Naive B cell (primary cell): Measurements from ENCODE around the gene FBXO33. TPM values are rescaled to one million over a fixed set of nuclear protein-coding genes. Genes with fewer than 3 reads are reported as not detected.

ENCODE experiments used
- ATAC-seq, 2 donors: fragments of 150-1000 bp; cut with Tn5 transposase; 2 replicates each; pipeline ENCODE4 v1.10.0; 2021; ENCODE audit warnings: low read depth in 2 of 2, mild to moderate bottlenecking in 2 of 2, moderate library complexity in 2 of 2
- DNase-seq: peaks from one replicate; pipeline ENCODE4 v3.0.0; 2022
- H3K27ac Mint-ChIP-seq, 6 donors: one replicate each; pipeline ENCODE4 v1.8.0; 2020 to 2022; ENCODE audit warnings: mild to moderate bottlenecking in 6 of 6, mixed read lengths in 6 of 6, moderate library complexity in 5 of 6, inconsistent platforms in 2 of 6
- H3K27me3 Mint-ChIP-seq, 3 donors: one replicate each; pipeline ENCODE4 v1.8.0; 2021 to 2022; ENCODE audit warnings: mixed read lengths in 3 of 3, mild to moderate bottlenecking in 1 of 3
- H3K36me3 Mint-ChIP-seq, 2 donors: one replicate each; pipeline ENCODE4 v1.8.0; 2020 to 2022; ENCODE audit warnings: mixed read lengths in 2 of 2, inconsistent platforms in 1 of 2, mild to moderate bottlenecking in 1 of 2
- H3K4me1 Mint-ChIP-seq, 3 donors: one replicate each; pipeline ENCODE4 v1.8.0; 2020 to 2022; ENCODE audit warnings: mixed read lengths in 3 of 3, inconsistent platforms in 1 of 3, mild to moderate bottlenecking in 1 of 3, moderate library complexity in 1 of 3
- H3K4me3 Mint-ChIP-seq, 8 donors: one replicate each; pipeline ENCODE4 v1.8.0; 2020 to 2022; ENCODE audit warnings: mild to moderate bottlenecking in 8 of 8, mixed read lengths in 8 of 8, moderate library complexity in 8 of 8, inconsistent platforms in 2 of 8
- H3K9me3 Mint-ChIP-seq, 7 donors: one replicate each; pipeline ENCODE4 v1.8.0; 2020 to 2022; ENCODE audit warnings: mixed read lengths in 7 of 7, mild to moderate bottlenecking in 5 of 7, inconsistent platforms in 2 of 7, moderate library complexity in 1 of 7
- polyA plus RNA-seq, 6 donors: library from polyadenylated mRNA; unstranded; fragments of 300-500 nt; fragmentation: Illumina TruSeq; gene quantifications; one replicate each; pipeline ENCODE4 v1.2.3, GENCODE V29; 2021; ENCODE audit warnings: low read depth in 6 of 6

The FBXO33 gene
- polyA plus RNA-seq, 6 donors from 2014 or later, result 13.2 to 21.3 (median 19.6) TPM

DNA sequence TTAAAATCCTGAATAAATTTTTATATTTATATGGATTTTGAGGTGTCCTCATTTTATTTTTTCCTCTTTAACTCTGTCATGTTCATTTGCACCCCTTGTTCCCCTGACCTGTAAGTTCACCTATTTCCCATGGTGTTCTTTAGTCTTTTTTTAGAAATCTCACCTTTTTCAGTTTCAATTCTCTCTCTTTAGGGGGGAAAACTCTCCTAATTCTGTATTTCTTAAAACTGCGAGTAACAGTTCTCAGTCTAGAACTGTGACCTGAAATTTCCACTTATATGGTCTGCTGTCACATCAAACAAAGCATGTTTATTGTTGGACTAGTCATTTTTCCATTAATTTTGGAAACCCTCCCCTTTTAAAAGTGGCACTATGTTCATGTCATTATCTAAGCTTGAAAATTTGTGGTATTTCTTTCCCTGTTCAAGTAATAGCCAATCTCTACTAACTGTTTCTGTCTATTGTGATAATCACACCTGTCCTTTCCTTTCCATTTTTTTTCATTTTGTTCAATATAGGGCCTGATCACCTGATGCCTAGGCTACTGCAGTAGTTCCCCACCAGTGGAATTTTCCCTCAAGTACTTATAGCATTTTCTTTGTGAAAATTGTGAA lies 14.0 kb upstream of the FBXO33 start:
- ATAC-seq (no peak), DNase-seq (no peak)
- no peaks in the 10 kb centered on the region for H3K4me1 Mint-ChIP-seq
- peaks cover 6 to 9% (median 8%) of the 10 kb centered on the region in 3 donors for H3K27me3 Mint-ChIP-seq
- no peak overlapping the region for H3K4me3 Mint-ChIP-seq
- no peak overlapping the region for H3K27ac Mint-ChIP-seq
- peaks cover 4 to 6% of the 10 kb centered on the region in 2 donors for H3K36me3 Mint-ChIP-seq
- peaks cover 0 to 4% (median 0%) of the 10 kb centered on the region in 7 donors for H3K9me3 Mint-ChIP-seq

DNA sequence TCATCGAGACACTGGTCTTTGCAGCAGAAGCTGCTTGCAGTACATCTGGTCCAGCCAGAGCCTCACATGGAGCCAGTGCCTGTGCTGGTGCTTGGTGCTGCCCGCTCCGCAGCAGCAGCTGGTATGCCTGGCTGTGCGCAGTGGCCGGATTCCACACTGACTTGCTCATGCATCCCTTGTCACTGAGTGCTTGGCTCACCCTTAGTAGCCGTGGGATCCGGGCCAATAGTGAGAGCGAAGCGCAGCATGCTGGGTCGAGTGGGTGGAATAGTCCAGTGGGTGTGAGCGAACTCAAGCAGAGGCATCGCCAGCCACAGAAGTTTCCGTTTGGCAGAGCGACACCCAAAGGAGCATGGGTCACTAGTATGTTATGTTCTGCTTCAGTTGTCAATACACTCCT lies 10.1 kb upstream of the FBXO33 start:
- no peaks in the 10 kb centered on the region for H3K4me1 Mint-ChIP-seq
- no peak overlapping the region for H3K4me3 Mint-ChIP-seq
- H3K27ac Mint-ChIP-seq, result no peak overlapping the region
- DNase-seq (no peak), ATAC-seq (no peak)
- H3K36me3 Mint-ChIP-seq, result peaks cover 4 to 6% of the 10 kb centered on the region in 2 donors
- peaks cover 5 to 6% (median 6%) of the 10 kb centered on the region in 3 donors for H3K27me3 Mint-ChIP-seq
- peaks cover 0 to 4% (median 0%) of the 10 kb centered on the region in 7 donors for H3K9me3 Mint-ChIP-seq

DNA sequence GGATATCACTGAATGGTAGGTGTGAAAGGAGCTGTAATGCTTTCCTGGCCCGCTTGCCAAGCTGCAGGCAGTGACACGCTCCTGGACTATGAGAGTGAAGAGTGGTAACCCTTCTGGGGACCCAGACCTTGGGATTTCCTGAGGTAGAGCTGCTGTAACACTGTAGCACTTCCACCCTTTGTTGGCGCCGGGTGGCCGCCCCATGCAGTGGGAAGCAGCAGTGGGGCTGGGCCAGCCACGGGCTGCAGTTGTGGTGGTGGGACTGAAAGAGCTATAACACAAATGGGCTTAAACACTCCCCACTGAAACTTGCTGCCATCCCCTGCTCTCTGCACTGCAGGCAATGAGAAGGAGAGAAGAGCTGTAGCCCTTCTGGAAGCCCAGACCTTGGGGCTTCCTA lies 9.6 kb upstream of the FBXO33 start:
- Mint-ChIP-seq H3K27ac (no peak overlapping the region), H3K9me3 (peaks cover 0 to 4% (median 0%) of the 10 kb centered on the region in 7 donors), H3K27me3 (peaks cover 0 to 4% (median 1%) of the 10 kb centered on the region in 3 donors), H3K4me3 (no peak overlapping the region), H3K36me3 (peaks cover 4 to 6% of the 10 kb centered on the region in 2 donors), H3K4me1 (no peaks in the 10 kb centered on the region)
- ATAC-seq, result no peak
- no peak for DNase-seq

DNA sequence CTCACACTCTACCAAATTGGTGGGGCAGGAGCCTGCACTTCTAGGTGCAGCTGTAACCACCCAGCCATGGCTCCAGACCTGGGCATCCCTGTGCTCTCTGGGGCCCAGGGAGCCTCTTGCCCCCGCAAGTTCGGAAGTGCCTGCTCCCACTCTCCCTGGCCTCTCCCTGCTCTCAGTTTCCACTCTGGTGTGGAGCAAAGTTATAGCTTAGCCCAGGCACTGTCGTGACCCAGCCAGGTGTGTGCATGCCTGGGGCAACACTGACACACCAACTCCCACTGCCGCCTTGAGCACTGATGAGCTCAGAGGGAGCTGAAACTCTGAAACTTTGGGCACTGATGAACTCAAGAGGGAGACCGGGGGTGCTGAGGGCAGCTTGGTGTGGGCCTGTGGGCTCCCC lies 8.7 kb upstream of the FBXO33 start:
- Mint-ChIP-seq H3K27me3 (peaks cover 0 to 4% (median 0%) of the 10 kb centered on the region in 3 donors), H3K9me3 (peaks cover 0 to 4% (median 0%) of the 10 kb centered on the region in 7 donors), H3K36me3 (peaks cover 4 to 6% of the 10 kb centered on the region in 2 donors), H3K4me3 (no peak overlapping the region), H3K4me1 (no peaks in the 10 kb centered on the region), H3K27ac (peak overlapping the region in 1 of 6 donors; percentile 47)
- ATAC-seq (no peak), DNase-seq (no peak)

DNA sequence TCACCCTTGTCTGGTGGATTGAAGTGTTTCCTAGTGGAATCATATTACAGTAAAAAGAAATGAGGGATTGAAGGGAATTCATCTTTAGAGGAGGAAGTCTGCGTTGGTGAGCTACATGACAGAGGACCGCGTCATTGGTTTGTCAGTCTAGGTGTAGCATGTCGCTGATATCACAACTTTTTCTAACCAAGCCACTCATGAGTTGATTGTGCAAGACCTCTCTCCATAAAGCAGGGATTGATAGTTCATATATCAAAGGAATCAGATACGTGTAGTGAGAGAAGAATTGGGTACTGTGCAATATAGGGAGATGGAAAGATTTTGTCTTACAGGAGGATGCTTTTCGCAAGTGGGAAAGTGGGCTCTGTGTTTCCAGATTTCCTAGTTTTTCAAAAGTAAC lies 3.0 kb upstream of the FBXO33 start:
- Mint-ChIP-seq H3K4me3 (peak overlapping the region in 1 of 8 donors; percentile 12), H3K27me3 (no peaks in the 10 kb centered on the region), H3K27ac (peak overlapping the region in 2 of 6 donors; percentile 57 to 79)

DNA sequence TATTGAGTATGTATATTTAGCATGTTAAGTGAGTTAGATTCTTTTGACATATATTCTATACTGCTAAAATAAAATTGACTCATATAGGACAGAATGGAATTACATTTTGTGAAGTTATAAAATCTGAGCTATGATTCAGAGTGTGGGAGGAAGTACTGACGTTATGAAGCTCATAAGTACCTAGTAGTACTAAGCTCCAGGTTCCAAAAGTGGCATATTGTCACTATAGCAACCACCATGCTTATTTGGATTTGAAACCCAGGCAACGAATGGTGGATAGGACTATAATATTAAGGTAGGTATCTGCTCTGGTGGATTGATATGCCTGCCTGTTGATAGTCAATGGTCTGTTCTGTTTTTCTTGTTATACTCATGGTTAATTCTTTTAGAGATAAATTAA lies 2.2 kb upstream of the FBXO33 start:
- Mint-ChIP-seq H3K36me3 (no peaks in the 10 kb centered on the region), H3K4me1 (peaks cover 21 to 29% (median 25%) of the 10 kb centered on the region in 3 donors), H3K27me3 (no peaks in the 10 kb centered on the region), H3K9me3 (no peaks in the 10 kb centered on the region), H3K4me3 (no peak overlapping the region), H3K27ac (no peak overlapping the region)
- DNase-seq, result no peak
- no peak for ATAC-seq

More for the DNA sequence above, 3.0 kb upstream of the FBXO33 start:
- no peak for ATAC-seq
- Mint-ChIP-seq H3K9me3 (no peaks in the 10 kb centered on the region), H3K36me3 (no peaks in the 10 kb centered on the region), H3K4me1 (peaks cover 15 to 21% (median 17%) of the 10 kb centered on the region in 3 donors)
- no peak for DNase-seq

DNA sequence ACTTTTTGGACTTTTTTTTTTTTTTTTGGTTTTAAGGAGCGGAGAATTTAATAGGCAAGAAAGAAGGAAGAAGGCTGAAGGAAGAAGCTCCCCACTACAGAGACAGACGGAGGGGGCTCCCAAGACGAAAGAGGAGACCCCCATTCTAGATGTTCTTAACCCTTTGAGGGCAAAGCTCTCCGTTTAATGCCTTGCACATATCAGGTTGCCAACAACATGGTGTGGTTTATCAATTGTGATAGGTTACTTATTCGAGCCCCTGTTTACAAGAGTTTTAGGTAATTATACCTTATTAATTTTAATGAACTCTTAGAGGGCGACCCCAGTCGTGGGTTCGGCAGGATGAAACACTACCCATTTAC lies 1.2 kb upstream of the FBXO33 start:
- DNase-seq (no peak), ATAC-seq (no peak)
- H3K4me3 Mint-ChIP-seq, result peak overlapping the region; percentile 90 to 100 (median 99)
- peaks cover 26 to 39% (median 35%) of the 10 kb centered on the region in 3 donors for H3K4me1 Mint-ChIP-seq
- no peaks in the 10 kb centered on the region for H3K9me3 Mint-ChIP-seq
- H3K27ac Mint-ChIP-seq, result peak overlapping the region; percentile 94 to 100 (median 98)
- no peaks in the 10 kb centered on the region for H3K36me3 Mint-ChIP-seq
- no peaks in the 10 kb centered on the region for H3K27me3 Mint-ChIP-seq

DNA sequence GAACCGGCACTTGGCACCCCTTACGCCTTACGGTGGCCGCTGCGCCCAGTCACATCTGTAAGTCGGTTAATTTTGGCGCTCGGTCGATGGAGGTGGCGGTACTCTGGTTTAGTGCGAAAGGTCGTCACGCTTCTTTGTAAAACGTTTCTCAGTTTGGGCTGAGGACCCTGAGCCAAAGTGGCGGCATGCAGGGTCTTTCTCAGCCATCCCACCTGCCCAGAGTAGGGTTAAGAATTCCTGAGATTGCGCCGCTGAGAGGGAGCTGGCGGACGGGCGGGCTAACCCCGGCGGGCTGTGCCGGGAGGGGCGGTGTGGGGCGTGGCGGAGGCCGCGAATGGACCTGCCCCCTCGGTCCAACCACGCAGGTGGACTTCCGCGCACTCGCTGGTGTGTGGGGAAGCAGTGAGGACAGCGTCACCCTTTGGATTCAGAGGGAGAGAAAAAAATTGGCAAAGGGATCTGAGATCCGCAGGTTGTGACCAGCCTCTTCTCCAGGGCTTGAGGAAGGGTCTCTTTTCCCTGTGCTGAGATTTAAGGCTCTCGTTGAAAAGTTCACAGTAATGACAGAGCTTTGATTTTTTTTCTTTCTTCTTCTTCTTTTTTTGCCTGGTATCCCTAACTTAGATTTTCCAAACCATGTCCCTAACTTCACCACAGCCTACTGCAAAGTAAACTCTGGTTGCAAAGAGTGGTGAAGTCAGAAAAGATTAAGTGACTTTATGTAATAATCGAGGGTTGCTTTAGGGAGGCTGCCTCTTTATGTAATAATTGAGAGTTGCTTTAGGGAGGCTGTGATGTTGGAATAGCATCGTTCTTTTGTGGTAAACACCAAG lies 602 bp upstream of the FBXO33 start:
- no peaks in the 10 kb centered on the region for H3K9me3 Mint-ChIP-seq
- peak overlapping the region; percentile 90 to 100 (median 99) for H3K4me3 Mint-ChIP-seq
- peak overlapping the region; percentile 94 to 100 (median 98) for H3K27ac Mint-ChIP-seq
- peaks cover 28 to 43% (median 41%) of the 10 kb centered on the region in 3 donors for H3K4me1 Mint-ChIP-seq
- ATAC-seq (peak; percentile 48 to 51), DNase-seq (peak; percentile 84)
- H3K27me3 Mint-ChIP-seq, result no peaks in the 10 kb centered on the region
- H3K36me3 Mint-ChIP-seq, result no peaks in the 10 kb centered on the region

DNA sequence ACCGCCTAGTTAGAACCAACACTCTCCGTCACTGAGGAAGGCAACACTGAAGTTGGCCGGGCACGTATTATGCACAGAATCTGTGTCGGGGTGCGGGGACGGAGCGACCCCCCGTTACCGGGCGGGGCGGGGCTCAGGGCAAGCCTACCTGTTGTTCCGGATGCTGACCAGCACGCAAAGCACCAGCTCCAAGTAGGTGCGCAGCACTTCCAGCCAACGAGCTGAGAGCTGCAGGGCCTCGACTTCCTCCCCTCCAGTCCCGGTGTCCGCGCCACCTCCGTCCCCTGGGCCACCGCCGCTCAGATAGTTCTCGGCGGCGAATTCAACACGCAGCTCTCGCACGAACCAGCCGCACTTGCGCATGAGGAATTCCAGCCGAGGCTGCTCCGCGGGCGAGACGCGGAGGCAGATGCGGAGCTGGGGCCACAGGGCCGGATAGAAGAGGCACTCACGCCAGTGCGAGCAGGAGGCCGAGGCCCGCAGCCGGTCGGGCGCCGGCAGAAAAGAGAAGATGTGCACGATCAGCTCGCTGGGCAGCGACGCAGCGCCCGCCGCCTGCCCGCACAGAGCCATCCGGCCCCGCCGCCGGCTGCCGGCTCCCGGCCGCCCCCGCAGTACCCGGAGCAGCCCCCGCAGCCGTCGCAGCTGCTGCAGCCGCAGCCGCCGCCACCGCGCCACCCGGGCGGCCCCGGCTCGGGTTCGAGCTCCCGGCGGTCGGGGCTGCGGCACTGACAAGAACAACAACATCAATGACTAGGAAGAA lies 636 bp downstream of the FBXO33 start:
- Mint-ChIP-seq H3K4me1 (peaks cover 34 to 53% (median 48%) of the 10 kb centered on the region in 3 donors), H3K4me3 (peak overlapping the region; percentile 90 to 100 (median 99)), H3K27ac (peak overlapping the region; percentile 99 to 100 (median 100)), H3K36me3 (no peaks in the 10 kb centered on the region), H3K9me3 (no peaks in the 10 kb centered on the region), H3K27me3 (no peaks in the 10 kb centered on the region)
- ATAC-seq (peak; percentile 5 to 13), DNase-seq (peak; percentile 50)

DNA sequence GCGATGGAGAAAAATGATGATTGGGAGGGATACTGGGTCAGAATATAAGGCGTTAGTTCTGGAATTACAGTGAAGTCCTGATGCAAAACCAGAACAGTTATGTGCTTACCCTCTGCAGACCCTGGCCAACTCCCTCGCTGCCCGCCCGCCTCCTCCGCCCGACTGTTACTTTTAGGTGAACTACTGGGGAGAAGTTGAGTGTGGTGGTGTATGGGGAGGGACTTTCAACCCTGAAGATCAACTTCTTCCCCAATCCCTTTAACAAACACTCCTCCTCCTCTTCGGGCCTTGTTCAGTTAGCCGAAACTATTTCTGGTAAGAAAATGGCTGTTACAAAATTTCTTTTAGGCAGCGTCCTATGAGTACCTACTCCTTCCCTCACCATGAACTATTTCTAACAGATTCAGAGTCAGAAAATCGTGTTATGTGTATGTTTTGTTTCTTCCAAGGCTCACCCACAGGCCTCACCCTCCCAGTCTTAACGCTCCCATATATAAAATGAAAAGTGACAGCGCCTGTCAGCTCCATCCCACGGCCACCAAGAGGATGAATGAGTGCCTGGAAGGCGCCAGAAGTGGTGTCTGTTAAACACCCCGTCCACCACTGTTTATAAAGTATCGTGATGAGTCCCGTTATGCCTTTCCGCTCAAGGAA lies 1.3 kb downstream of the FBXO33 start:
- ATAC-seq, result no peak
- no peaks in the 10 kb centered on the region for H3K9me3 Mint-ChIP-seq
- H3K4me1 Mint-ChIP-seq, result peaks cover 40 to 59% (median 54%) of the 10 kb centered on the region in 3 donors
- H3K36me3 Mint-ChIP-seq, result no peaks in the 10 kb centered on the region
- H3K27me3 Mint-ChIP-seq, result no peaks in the 10 kb centered on the region
- DNase-seq, result peak; percentile 6
- peak overlapping the region; percentile 96 to 99 (median 98) for H3K27ac Mint-ChIP-seq
- peak overlapping the region; percentile 90 to 100 (median 98) for H3K4me3 Mint-ChIP-seq

DNA sequence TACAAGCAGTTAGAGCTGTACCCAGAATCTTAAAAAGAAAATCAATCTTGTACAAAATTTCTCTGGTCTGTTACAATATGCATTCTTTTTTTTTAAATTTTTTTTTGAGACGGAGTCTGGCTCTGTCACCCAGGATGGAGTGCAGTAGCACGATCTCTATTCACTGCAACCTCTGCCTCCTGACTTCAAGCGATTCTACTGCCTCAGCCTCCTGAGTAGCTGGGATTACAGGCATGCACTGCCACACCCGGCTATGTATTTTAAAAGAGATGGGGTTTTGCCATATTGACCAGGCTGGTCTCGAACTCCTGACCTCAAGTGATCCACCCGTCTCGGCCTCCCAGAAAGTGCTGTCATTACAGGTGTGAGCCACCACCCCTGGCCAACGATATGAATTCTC lies 4.1 kb downstream of the FBXO33 start:
- Mint-ChIP-seq H3K9me3 (no peaks in the 10 kb centered on the region), H3K4me3 (peak overlapping the region in 3 of 8 donors; percentile 22 to 68 (median 59)), H3K27me3 (no peaks in the 10 kb centered on the region), H3K36me3 (no peaks in the 10 kb centered on the region), H3K4me1 (peaks cover 43 to 68% (median 65%) of the 10 kb centered on the region in 3 donors), H3K27ac (peak overlapping the region in 2 of 6 donors; percentile 17 to 56)
- ATAC-seq (no peak), DNase-seq (no peak)

DNA sequence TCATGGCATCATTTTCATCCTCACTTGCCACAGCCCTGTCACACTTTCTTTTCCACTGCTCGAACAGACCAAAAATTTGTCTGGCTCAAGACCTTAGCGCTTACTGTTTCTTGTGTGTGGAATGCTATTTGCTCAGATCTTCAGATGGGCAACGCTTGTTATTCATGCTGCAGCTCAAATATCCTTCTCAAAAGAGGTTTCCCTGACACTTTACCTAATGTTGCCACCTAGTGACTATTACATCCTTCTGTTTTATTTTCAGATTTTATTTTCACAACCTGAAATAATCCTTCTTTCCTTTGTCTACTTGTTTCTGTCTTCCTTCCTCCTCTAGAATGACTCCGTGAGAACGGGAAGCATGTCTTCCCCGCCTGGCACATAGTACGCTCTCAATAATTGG lies 5.6 kb downstream of the FBXO33 start:
- DNase-seq (no peak), ATAC-seq (no peak)
- no peaks in the 10 kb centered on the region for H3K9me3 Mint-ChIP-seq
- peaks cover 48 to 81% (median 68%) of the 10 kb centered on the region in 3 donors for H3K4me1 Mint-ChIP-seq
- H3K4me3 Mint-ChIP-seq, result peak overlapping the region in 2 of 8 donors; percentile 4 to 31
- H3K36me3 Mint-ChIP-seq, result peaks cover 0 to 3% of the 10 kb centered on the region in 2 donors
- H3K27me3 Mint-ChIP-seq, result no peaks in the 10 kb centered on the region
- H3K27ac Mint-ChIP-seq, result peak overlapping the region in 4 of 6 donors; percentile 56 to 76 (median 67)

DNA sequence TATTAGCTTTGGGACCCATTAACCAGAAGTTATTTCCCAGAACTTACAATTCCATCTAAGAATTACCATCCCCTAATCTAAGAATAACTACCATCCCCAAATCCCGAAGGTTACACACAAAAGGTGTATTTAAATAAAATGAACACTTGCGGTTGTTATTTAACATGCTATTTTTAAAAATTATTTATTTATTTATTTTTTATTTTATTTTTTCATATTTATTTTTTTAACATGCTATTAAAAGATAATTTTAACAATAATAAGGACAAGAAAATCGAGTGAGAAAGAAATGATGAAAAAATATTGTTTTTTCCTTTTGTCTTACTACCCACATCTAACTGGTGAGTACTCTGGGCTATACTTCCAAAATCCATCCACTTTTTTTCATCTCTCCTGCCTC lies 6.3 kb downstream of the FBXO33 start:
- no peaks in the 10 kb centered on the region for H3K27me3 Mint-ChIP-seq
- H3K4me3 Mint-ChIP-seq, result no peak overlapping the region
- H3K27ac Mint-ChIP-seq, result peak overlapping the region in 2 of 6 donors; percentile 10 to 67
- no peak for ATAC-seq
- H3K9me3 Mint-ChIP-seq, result no peaks in the 10 kb centered on the region
- DNase-seq, result no peak
- peaks cover 50 to 84% (median 70%) of the 10 kb centered on the region in 3 donors for H3K4me1 Mint-ChIP-seq
- peaks cover 0 to 3% of the 10 kb centered on the region in 2 donors for H3K36me3 Mint-ChIP-seq
